ENCODE measurements around the gene CSF2. TPM values are rescaled to one million over a fixed set of nuclear protein-coding genes. Genes with fewer than 3 reads are reported as not detected.

CSF2 gene
- total RNA-seq, 2 experiments from 2014 or later = not detected

DNA sequence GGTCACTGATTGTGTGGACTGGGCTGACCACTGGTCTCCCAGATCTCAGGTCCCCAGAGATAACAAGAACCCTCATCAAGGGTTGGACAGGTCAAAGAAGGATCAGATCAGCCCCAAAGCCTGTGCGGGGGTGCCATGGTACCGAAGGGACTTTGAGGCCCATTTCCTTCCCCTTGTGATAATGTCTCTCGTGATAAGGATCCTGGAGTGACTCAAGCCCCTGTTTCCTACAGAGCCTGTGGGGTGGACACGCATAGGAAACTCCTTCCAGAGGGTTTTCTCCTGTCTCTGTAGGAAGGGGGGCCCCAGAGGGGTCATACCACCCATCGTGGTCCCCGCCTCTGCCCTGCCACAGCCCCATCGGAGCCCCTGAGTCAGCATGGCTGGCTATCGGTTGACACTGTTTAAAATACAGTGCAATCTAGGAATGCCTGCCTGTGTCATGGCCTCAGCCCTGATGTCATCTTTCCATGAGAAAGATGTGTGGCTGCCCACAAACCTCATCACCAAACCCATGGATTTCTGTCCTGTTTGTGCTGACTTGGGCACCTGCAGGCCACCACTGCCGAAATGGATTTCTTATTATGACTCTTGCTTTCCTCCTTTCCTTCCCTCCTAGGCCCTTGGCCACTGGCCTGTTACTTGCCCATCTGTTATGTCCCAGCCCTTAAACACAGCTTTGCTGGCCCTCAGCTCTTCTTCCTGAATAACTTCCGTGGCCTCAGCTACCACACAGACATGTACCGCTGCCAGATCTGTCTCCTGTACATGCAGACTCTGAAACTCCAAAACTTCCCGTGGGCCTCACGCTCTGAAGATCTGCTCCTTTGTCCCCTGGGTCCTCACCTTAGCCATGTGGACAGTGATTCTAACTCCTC lies 2.9 kb upstream of the CSF2 start:
- no peaks in the 10 kb centered on the region for H3K27me3 Mint-ChIP-seq
- ChIA-PET CTCF (no interaction called here), POLR2A (no interaction called here)
- no peak overlapping the region for H3K27ac Mint-ChIP-seq
- no peaks in the 10 kb centered on the region for H3K36me3 Mint-ChIP-seq (ENCODE audit: low read depth)
- DNase-seq (peak in 1 of 14 experiments; percentile 45), ATAC-seq (ENCODE audit: poor library complexity) (no peak)
- H3K4me1 Mint-ChIP-seq (ENCODE audit: low read depth) = peaks cover 4% of the 10 kb centered on the region
- Histone ChIP-seq H3K9me3 (ENCODE audit: control insufficient read depth in 1 of 2, insufficient read depth in 1 of 2, low read length in 2 of 2) (no peaks in the 10 kb centered on the region), H3K4me3 (ENCODE audit: low read length) (no peak overlapping the region), H3K36me3 (ENCODE audit: insufficient read depth, low read length) (no peaks in the 10 kb centered on the region), H3K27ac (ENCODE audit: low read depth in 1 of 2, low read length in 2 of 2) (no peak overlapping the region), H3K27me3 (ENCODE audit: control insufficient read depth in 1 of 2, insufficient read depth in 2 of 2, low read length in 2 of 2) (no peaks in the 10 kb centered on the region), H3K4me1 (ENCODE audit: insufficient read depth, low read length) (peaks cover 44% of the 10 kb centered on the region)
- TF ChIP-seq, protein P1, sequence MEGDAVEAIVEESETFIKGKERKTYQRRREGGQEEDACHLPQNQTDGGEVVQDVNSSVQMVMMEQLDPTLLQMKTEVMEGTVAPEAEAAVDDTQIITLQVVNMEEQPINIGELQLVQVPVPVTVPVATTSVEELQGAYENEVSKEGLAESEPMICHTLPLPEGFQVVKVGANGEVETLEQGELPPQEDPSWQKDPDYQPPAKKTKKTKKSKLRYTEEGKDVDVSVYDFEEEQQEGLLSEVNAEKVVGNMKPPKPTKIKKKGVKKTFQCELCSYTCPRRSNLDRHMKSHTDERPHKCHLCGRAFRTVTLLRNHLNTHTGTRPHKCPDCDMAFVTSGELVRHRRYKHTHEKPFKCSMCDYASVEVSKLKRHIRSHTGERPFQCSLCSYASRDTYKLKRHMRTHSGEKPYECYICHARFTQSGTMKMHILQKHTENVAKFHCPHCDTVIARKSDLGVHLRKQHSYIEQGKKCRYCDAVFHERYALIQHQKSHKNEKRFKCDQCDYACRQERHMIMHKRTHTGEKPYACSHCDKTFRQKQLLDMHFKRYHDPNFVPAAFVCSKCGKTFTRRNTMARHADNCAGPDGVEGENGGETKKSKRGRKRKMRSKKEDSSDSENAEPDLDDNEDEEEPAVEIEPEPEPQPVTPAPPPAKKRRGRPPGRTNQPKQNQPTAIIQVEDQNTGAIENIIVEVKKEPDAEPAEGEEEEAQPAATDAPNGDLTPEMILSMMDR (IDR thresholded peaks at IDR 0.05) = no peak
- intact Hi-C loops (cut with DNase I, micrococcal nuclease) = loop anchor here in 1 of 2 experiments (5.0 kb wide), 1 partner anchor 617 kb away; no protein-coding TSS in a partner anchor
- no peak overlapping the region for H3K4me3 Mint-ChIP-seq
- no peaks in the 10 kb centered on the region for H3K9me3 Mint-ChIP-seq

- Mint-ChIP-seq H3K27me3 (no peaks in the 10 kb centered on the region), H3K4me3 (no peak overlapping the region), H3K9me3 (no peaks in the 10 kb centered on the region), H3K27ac (no peak overlapping the region), H3K36me3 (ENCODE audit: low read depth) (no peaks in the 10 kb centered on the region), H3K4me1 (ENCODE audit: low read depth) (peaks cover 5% of the 10 kb centered on the region)
- H3K4me1 ChIP-seq (ENCODE audit: insufficient read depth, low read length) = peaks cover 51% of the 10 kb centered on the region
- CTCF ChIA-PET = no interaction called here
- DNase-seq (no peak), ATAC-seq (ENCODE audit: poor library complexity) (no peak)
- H3K36me3 ChIP-seq (ENCODE audit: insufficient read depth, low read length) = no peaks in the 10 kb centered on the region
- TF ChIP-seq, protein P1 (IDR thresholded peaks at IDR 0.05) = no peak
- POLR2A ChIA-PET = no interaction called here
- no peaks in the 10 kb centered on the region for H3K27me3 ChIP-seq (ENCODE audit: control insufficient read depth in 1 of 2, insufficient read depth in 2 of 2, low read length in 2 of 2)
- intact Hi-C loops (cut with DNase I, micrococcal nuclease) = loop anchor here in 1 of 2 experiments (5.0 kb wide), 1 partner anchor 616 kb away; no protein-coding TSS in a partner anchor
- no peak overlapping the region for H3K4me3 ChIP-seq (ENCODE audit: low read length)
- no peaks in the 10 kb centered on the region for H3K9me3 ChIP-seq (ENCODE audit: control insufficient read depth in 1 of 2, insufficient read depth in 1 of 2, low read length in 2 of 2)
- H3K27ac ChIP-seq (ENCODE audit: low read depth in 1 of 2, low read length in 2 of 2) = no peak overlapping the region
Observed at GRCh38 chr5:132071338-132071707, 2.3 kb upstream of the CSF2 start.

DNA sequence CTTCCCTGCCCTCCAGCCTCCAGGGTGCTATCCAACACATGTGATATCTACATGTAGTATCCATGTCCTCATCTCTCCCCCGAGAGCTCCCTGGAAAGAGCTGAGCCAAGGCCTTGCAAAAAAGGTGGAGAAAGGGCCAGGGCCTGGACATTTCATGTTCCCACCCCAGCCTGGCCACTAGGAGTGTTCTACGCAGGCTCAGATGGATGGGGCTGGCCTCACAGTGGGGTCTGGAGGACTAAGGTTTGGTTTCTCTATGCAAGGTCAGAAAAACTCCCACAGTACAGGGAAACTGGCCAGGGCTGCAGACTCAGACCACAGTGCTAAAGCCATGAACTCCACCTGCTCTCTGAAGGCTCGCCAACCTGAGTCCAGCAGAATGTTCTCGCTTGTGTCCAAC lies 1.5 kb upstream of the CSF2 start:
- Mint-ChIP-seq H3K27me3 (no peaks in the 10 kb centered on the region), H3K27ac (no peak overlapping the region), H3K4me1 (ENCODE audit: low read depth) (peaks cover 7% of the 10 kb centered on the region), H3K9me3 (no peaks in the 10 kb centered on the region), H3K36me3 (ENCODE audit: low read depth) (no peaks in the 10 kb centered on the region), H3K4me3 (no peak overlapping the region)
- Histone ChIP-seq H3K4me1 (ENCODE audit: insufficient read depth, low read length) (peaks cover 54% of the 10 kb centered on the region), H3K36me3 (ENCODE audit: insufficient read depth, low read length) (no peaks in the 10 kb centered on the region), H3K27me3 (ENCODE audit: control insufficient read depth in 1 of 2, insufficient read depth in 2 of 2, low read length in 2 of 2) (no peaks in the 10 kb centered on the region), H3K27ac (ENCODE audit: low read depth in 1 of 2, low read length in 2 of 2) (no peak overlapping the region), H3K4me3 (ENCODE audit: low read length) (no peak overlapping the region), H3K9me3 (ENCODE audit: control insufficient read depth in 1 of 2, insufficient read depth in 1 of 2, low read length in 2 of 2) (no peaks in the 10 kb centered on the region)
- no peak for ATAC-seq (ENCODE audit: poor library complexity)
- DNase-seq = no peak
- ChIA-PET CTCF (no interaction called here), POLR2A (no interaction called here)
- TF ChIP-seq, protein P1 (IDR thresholded peaks at IDR 0.05) = no peak
- intact Hi-C loops (cut with DNase I, micrococcal nuclease) = loop anchor here in 1 of 2 experiments (5.0 kb wide), 1 partner anchor 615 kb away; no protein-coding TSS in a partner anchor

Measured in CD4-positive, alpha-beta T cell (primary cell).